OCI-LY3 (cell line): ENCODE data around the gene PCNX3.

ENCODE experiments used
- H2AFZ ChIP-seq: fragments of 200-600, 300-600 bp; shearing (Covaris generic); 2 replicates; pipeline ENCODE4 v1.6.0; 2014; ENCODE audit warnings: antibody characterized with exemption, low read depth, low read length
- H3K27ac ChIP-seq: fragments of 200-600, 300-600 bp; sonication (generic); 2 replicates; pipeline ENCODE4 v1.5.1; 2014; ENCODE audit warnings: mild to moderate bottlenecking, low read length, moderate library complexity, mixed read lengths
- H3K27me3 ChIP-seq: fragments of 200-600, 300-600 bp; sonication (generic); 2 replicates; pipeline ENCODE4 v1.6.1; 2014; ENCODE audit warnings: low read depth, low read length, mixed read lengths
- H3K36me3 ChIP-seq: fragments of 200-600, 300-600 bp; sonication (generic); replicated peaks from 2 replicates; pipeline ENCODE3; 2014; ENCODE audit warnings: low read depth, low read length, mixed read lengths
- H3K4me1 ChIP-seq: fragments of 300-600, 200-600 bp; sonication (generic); 2 replicates; pipeline ENCODE4 v1.6.1; 2014; ENCODE audit warnings: low read length, mixed read lengths
- H3K4me2 ChIP-seq: fragments of 200-600, 300-600 bp; sonication (generic); 2 replicates; pipeline ENCODE4 v1.6.1; 2014; ENCODE audit warnings: low read length, mixed read lengths
- H3K4me3 ChIP-seq: fragments of 300-600, 200-600 bp; sonication (generic); 2 replicates; pipeline ENCODE4 v1.5.1; 2014; ENCODE audit warnings: antibody characterized with exemption, mild to moderate bottlenecking, low read length, moderate library complexity
- H3K79me2 ChIP-seq: fragments of 300-600, 200-600 bp; shearing (Covaris generic); 2 replicates; pipeline ENCODE4 v1.6.1; 2014; ENCODE audit warnings: mild to moderate bottlenecking, low read length, mixed read lengths
- H3K9ac ChIP-seq: fragments of 300-600, 200-600 bp; shearing (Covaris generic); 2 replicates; pipeline ENCODE4 v1.6.0; 2014; ENCODE audit warnings: mild to moderate bottlenecking, low read length, moderate library complexity
- H3K9me3 ChIP-seq: fragments of 200-600, 300-600 bp; shearing (Covaris generic); 2 replicates; pipeline ENCODE4 v1.6.1; 2014; ENCODE audit warnings: low read length, mixed read lengths; ENCODE audit not compliant: insufficient read depth
- H4K20me1 ChIP-seq: fragments of 200-600, 300-600 bp; sonication (generic); 2 replicates; pipeline ENCODE4 v1.6.1; 2016; ENCODE audit warnings: low read length, mixed read lengths; ENCODE audit not compliant: insufficient read depth
- EZH2phosphoT487 ChIP-seq: fragments of 200-600 bp; shearing (Covaris generic); IDR thresholded peaks from 2 replicates; pipeline ENCODE4 v1.6.1; 2018; ENCODE audit warnings: antibody characterized with exemption, mixed run types, low read depth
- TF ChIP-seq, protein P1 (sequence below): fragments of 200-600, 300-600 bp; sonication (generic); IDR thresholded peaks from 2 replicates; pipeline ENCODE4 v1.5.1; 2014; ENCODE audit warnings: antibody characterized with exemption, low read length, low read depth

The PCNX3 gene

DNA sequence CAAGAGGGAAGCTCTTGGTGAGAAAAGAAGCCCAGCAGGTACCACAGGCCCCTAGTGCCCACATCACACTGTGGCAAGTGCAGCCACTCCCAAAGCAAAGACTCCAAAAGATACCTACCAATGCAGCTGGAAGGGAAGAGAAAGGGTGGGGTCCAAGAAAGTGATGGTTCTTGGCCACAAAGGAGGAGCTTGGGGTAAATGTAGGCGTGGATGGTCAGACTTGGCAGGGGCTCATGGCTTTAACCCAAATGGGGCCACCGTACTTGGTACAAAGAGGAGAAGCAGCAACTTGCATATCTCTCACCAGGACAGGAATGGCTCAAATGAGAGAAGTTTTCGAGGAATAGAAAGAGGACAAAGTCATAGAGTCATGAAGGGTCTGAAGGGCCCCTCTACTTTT, 6.3 kb upstream of the PCNX3 start:
- no peak overlapping the region for H2AFZ ChIP-seq
- TF ChIP-seq, protein P1, sequence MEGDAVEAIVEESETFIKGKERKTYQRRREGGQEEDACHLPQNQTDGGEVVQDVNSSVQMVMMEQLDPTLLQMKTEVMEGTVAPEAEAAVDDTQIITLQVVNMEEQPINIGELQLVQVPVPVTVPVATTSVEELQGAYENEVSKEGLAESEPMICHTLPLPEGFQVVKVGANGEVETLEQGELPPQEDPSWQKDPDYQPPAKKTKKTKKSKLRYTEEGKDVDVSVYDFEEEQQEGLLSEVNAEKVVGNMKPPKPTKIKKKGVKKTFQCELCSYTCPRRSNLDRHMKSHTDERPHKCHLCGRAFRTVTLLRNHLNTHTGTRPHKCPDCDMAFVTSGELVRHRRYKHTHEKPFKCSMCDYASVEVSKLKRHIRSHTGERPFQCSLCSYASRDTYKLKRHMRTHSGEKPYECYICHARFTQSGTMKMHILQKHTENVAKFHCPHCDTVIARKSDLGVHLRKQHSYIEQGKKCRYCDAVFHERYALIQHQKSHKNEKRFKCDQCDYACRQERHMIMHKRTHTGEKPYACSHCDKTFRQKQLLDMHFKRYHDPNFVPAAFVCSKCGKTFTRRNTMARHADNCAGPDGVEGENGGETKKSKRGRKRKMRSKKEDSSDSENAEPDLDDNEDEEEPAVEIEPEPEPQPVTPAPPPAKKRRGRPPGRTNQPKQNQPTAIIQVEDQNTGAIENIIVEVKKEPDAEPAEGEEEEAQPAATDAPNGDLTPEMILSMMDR = no peak
- TF ChIP-seq EZH2phosphoT487 = no peak
- peaks cover 13% of the 10 kb centered on the region for H3K4me1 ChIP-seq
- H3K36me3 ChIP-seq = peaks cover 42% of the 10 kb centered on the region
- H4K20me1 ChIP-seq = peaks cover 4% of the 10 kb centered on the region
- H3K9ac ChIP-seq = no peak overlapping the region
- no peak overlapping the region for H3K27ac ChIP-seq
- H3K4me2 ChIP-seq = no peak overlapping the region
- peaks cover 39% of the 10 kb centered on the region for H3K79me2 ChIP-seq
- no peak overlapping the region for H3K4me3 ChIP-seq
- no peaks in the 10 kb centered on the region for H3K9me3 ChIP-seq
- no peaks in the 10 kb centered on the region for H3K27me3 ChIP-seq

DNA sequence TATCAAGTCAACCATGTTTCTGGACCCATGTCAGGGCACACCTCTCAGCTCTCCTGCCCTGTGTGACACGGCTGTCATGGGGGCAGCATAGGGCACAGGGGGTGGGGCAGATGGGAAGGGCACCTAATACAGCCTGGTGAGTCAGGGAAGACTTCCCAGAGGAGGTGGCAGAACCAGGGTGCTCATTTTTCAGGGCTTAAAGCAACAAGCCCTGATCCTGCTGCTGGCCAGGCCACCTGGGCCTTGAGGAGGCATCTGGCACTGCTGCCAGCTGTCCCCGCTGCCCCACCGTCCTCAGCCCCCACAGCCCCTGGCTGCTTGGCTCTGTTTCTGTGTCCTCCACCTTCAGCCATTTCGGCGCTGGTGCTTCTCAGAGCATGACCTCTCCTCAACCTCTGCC, 5.9 kb upstream of the PCNX3 start:
- Histone ChIP-seq H3K27me3 (no peaks in the 10 kb centered on the region), H3K27ac (no peak overlapping the region), H3K4me1 (peaks cover 13% of the 10 kb centered on the region), H3K9ac (no peak overlapping the region), H3K79me2 (peaks cover 43% of the 10 kb centered on the region), H3K4me3 (no peak overlapping the region), H4K20me1 (peaks cover 4% of the 10 kb centered on the region), H3K36me3 (peaks cover 38% of the 10 kb centered on the region), H2AFZ (no peak overlapping the region), H3K4me2 (no peak overlapping the region), H3K9me3 (no peaks in the 10 kb centered on the region)
- no peak for TF ChIP-seq EZH2phosphoT487
- TF ChIP-seq, protein P1 = no peak

DNA sequence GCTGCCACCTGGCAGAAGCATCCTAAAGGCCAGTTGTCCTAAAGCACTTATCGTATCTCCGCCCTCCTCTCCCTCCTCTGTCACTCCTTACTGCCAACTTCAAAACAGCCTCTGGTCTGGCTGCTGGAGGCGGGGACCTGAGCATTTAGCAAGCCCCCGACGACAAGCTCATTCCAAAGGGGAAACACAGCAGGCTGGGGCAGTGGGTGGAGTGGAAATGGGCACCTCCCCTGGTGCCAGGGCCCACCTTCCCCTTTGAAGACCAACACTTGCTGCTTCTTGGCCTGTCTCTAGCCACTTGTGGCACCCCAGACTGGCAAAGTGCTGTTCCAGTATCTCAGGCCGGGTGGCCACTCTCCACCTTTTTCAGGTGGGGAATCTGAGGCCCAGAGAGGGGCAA, 5.2 kb upstream of the PCNX3 start:
- Histone ChIP-seq H3K27ac (no peak overlapping the region), H3K4me3 (no peak overlapping the region), H3K4me2 (no peak overlapping the region)

DNA sequence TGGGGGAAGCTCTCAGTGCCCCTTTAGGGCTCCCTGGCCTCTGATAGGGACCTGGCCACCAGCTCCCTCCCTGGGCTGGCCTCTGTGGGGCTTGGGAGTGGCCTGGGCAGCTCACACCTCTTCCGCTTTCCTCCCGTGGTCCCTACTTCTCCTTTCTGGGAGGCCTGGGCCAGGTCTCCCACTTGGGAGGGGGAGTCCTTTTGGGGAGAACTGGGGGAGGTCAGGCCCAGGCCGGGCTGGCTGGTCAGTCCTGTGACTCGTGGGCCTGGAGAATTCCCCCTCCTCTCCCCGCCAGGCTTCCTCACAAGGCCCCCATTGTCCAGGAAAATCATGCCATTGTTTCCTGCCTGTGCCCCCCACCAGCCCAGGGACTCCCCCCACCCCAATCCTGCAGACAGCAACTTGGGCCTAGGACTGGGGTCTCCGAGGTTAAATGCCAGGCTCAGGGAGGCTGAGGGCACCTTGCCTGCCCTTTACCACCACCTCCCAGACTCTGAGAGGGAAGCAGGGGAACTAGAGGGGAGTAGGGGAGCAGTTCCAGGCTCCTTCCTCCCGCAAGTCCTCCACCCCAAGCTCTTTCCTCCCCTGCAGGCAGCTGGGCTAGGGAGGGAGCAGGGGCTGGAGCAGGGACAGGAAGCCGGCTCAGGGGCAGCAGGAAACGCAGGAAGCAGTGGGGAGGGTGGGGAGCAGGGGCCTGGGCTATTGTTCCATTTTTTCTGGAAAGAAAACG, 4.4 kb upstream of the PCNX3 start:
- Histone ChIP-seq H3K27me3 (no peaks in the 10 kb centered on the region), H3K9me3 (no peaks in the 10 kb centered on the region), H3K27ac (no peak overlapping the region), H3K79me2 (peaks cover 51% of the 10 kb centered on the region), H3K9ac (no peak overlapping the region), H3K4me1 (peaks cover 13% of the 10 kb centered on the region), H4K20me1 (peaks cover 4% of the 10 kb centered on the region), H3K36me3 (peaks cover 25% of the 10 kb centered on the region), H3K4me2 (no peak overlapping the region), H3K4me3 (no peak overlapping the region), H2AFZ (no peak overlapping the region)
- no peak for TF ChIP-seq EZH2phosphoT487
- TF ChIP-seq, protein P1 = no peak

More for the DNA sequence above, 5.2 kb upstream of the PCNX3 start:
- H3K9me3 ChIP-seq = no peaks in the 10 kb centered on the region
- no peak overlapping the region for H3K9ac ChIP-seq
- H3K4me1 ChIP-seq = peaks cover 13% of the 10 kb centered on the region
- H3K36me3 ChIP-seq = peaks cover 32% of the 10 kb centered on the region
- peaks cover 4% of the 10 kb centered on the region for H4K20me1 ChIP-seq
- H3K79me2 ChIP-seq = peaks cover 45% of the 10 kb centered on the region
- TF ChIP-seq, protein P1 = no peak
- TF ChIP-seq EZH2phosphoT487 = no peak
- H3K27me3 ChIP-seq = no peaks in the 10 kb centered on the region
- no peak overlapping the region for H2AFZ ChIP-seq
